Measurements from ENCODE around the gene MMS19.

DNA sequence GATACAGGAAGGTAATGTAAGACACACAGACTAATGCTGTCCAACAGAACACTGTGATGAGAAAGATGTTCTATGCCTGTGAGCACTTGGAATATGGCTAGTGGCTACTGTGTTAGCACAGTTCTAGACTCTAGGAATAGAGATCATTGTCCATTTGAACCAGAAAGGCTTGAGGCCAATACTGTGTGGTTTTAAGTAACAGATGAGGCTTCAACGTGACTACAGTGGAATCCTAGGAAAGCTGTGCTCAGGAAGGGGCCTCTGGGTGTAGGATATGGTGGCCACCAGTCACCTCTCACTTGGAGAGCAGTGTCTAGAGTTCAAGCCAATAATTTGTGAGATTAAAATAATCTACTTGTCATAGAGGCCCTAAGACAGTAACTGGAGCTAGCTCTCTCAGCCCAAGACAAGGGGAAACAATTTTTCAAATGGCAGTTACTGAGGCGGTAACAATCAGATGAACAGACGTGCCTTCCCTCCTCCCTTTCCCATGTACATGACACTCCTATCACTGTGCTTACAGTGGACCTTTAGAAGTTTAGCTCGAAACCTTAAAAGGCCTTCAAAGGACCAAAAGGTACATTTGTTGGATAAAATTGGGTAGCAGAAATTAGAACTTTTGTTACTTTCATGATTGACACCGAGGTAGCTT lies 42.1 kb downstream of the MMS19 start:
- TF ChIP-seq EZH2 (IDR thresholded peaks at IDR 0.05; ENCODE audit: borderline replicate concordance, control insufficient read depth, low read depth, low read length) (no peak), POLR2A (IDR thresholded peaks at IDR 0.05; ENCODE audit: low read depth, low read length) (no peak), GABPA (IDR thresholded peaks at IDR 0.05; ENCODE audit: low read depth) (no peak), JUNB (IDR thresholded peaks at IDR 0.05) (no peak), SPI1 (IDR thresholded peaks at IDR 0.05; ENCODE audit: borderline replicate concordance, insufficient read depth, low read depth, low read length) (no peak), EP300 (IDR thresholded peaks at IDR 0.05; ENCODE audit: borderline replicate concordance in 1 of 2, control insufficient read depth in 1 of 2, low read depth in 2 of 2, low read length in 2 of 2) (no peak), MTA2 (IDR thresholded peaks at IDR 0.05; ENCODE audit: low read depth) (no peak), NFYA (IDR thresholded peaks at IDR 0.05; ENCODE audit: borderline replicate concordance, low read depth, low read length) (no peak), YY1 (IDR thresholded peaks at IDR 0.05; ENCODE audit: low read depth, low read length) (no peak)
- TF ChIP-seq, protein P1, sequence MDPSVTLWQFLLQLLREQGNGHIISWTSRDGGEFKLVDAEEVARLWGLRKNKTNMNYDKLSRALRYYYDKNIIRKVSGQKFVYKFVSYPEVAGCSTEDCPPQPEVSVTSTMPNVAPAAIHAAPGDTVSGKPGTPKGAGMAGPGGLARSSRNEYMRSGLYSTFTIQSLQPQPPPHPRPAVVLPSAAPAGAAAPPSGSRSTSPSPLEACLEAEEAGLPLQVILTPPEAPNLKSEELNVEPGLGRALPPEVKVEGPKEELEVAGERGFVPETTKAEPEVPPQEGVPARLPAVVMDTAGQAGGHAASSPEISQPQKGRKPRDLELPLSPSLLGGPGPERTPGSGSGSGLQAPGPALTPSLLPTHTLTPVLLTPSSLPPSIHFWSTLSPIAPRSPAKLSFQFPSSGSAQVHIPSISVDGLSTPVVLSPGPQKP (IDR thresholded peaks at IDR 0.05; ENCODE audit: low read depth, low read length), result no peak
- TF ChIP-seq, protein P2, sequence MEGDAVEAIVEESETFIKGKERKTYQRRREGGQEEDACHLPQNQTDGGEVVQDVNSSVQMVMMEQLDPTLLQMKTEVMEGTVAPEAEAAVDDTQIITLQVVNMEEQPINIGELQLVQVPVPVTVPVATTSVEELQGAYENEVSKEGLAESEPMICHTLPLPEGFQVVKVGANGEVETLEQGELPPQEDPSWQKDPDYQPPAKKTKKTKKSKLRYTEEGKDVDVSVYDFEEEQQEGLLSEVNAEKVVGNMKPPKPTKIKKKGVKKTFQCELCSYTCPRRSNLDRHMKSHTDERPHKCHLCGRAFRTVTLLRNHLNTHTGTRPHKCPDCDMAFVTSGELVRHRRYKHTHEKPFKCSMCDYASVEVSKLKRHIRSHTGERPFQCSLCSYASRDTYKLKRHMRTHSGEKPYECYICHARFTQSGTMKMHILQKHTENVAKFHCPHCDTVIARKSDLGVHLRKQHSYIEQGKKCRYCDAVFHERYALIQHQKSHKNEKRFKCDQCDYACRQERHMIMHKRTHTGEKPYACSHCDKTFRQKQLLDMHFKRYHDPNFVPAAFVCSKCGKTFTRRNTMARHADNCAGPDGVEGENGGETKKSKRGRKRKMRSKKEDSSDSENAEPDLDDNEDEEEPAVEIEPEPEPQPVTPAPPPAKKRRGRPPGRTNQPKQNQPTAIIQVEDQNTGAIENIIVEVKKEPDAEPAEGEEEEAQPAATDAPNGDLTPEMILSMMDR (IDR thresholded peaks at IDR 0.05 in 2 of 3, conservative IDR thresholded peaks at IDR 0.05 in 1 of 3; ENCODE audit: control insufficient read depth in 2 of 3, extremely low read depth in 1 of 3, insufficient read depth in 1 of 3, low read depth in 3 of 3, low read length in 3 of 3), result no peak
- TF ChIP-seq, protein P3, sequence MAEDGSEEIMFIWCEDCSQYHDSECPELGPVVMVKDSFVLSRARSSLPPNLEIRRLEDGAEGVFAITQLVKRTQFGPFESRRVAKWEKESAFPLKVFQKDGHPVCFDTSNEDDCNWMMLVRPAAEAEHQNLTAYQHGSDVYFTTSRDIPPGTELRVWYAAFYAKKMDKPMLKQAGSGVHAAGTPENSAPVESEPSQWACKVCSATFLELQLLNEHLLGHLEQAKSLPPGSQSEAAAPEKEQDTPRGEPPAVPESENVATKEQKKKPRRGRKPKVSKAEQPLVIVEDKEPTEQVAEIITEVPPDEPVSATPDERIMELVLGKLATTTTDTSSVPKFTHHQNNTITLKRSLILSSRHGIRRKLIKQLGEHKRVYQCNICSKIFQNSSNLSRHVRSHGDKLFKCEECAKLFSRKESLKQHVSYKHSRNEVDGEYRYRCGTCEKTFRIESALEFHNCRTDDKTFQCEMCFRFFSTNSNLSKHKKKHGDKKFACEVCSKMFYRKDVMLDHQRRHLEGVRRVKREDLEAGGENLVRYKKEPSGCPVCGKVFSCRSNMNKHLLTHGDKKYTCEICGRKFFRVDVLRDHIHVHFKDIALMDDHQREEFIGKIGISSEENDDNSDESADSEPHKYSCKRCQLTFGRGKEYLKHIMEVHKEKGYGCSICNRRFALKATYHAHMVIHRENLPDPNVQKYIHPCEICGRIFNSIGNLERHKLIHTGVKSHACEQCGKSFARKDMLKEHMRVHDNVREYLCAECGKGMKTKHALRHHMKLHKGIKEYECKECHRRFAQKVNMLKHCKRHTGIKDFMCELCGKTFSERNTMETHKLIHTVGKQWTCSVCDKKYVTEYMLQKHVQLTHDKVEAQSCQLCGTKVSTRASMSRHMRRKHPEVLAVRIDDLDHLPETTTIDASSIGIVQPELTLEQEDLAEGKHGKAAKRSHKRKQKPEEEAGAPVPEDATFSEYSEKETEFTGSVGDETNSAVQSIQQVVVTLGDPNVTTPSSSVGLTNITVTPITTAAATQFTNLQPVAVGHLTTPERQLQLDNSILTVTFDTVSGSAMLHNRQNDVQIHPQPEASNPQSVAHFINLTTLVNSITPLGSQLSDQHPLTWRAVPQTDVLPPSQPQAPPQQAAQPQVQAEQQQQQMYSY (CRISPR knock-in tag; IDR thresholded peaks at IDR 0.05), result no peak
- TF ChIP-seq, protein P4, sequence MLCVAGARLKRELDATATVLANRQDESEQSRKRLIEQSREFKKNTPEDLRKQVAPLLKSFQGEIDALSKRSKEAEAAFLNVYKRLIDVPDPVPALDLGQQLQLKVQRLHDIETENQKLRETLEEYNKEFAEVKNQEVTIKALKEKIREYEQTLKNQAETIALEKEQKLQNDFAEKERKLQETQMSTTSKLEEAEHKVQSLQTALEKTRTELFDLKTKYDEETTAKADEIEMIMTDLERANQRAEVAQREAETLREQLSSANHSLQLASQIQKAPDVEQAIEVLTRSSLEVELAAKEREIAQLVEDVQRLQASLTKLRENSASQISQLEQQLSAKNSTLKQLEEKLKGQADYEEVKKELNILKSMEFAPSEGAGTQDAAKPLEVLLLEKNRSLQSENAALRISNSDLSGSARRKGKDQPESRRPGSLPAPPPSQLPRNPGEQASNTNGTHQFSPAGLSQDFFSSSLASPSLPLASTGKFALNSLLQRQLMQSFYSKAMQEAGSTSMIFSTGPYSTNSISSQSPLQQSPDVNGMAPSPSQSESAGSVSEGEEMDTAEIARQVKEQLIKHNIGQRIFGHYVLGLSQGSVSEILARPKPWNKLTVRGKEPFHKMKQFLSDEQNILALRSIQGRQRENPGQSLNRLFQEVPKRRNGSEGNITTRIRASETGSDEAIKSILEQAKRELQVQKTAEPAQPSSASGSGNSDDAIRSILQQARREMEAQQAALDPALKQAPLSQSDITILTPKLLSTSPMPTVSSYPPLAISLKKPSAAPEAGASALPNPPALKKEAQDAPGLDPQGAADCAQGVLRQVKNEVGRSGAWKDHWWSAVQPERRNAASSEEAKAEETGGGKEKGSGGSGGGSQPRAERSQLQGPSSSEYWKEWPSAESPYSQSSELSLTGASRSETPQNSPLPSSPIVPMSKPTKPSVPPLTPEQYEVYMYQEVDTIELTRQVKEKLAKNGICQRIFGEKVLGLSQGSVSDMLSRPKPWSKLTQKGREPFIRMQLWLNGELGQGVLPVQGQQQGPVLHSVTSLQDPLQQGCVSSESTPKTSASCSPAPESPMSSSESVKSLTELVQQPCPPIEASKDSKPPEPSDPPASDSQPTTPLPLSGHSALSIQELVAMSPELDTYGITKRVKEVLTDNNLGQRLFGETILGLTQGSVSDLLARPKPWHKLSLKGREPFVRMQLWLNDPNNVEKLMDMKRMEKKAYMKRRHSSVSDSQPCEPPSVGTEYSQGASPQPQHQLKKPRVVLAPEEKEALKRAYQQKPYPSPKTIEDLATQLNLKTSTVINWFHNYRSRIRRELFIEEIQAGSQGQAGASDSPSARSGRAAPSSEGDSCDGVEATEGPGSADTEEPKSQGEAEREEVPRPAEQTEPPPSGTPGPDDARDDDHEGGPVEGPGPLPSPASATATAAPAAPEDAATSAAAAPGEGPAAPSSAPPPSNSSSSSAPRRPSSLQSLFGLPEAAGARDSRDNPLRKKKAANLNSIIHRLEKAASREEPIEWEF (IDR thresholded peaks at IDR 0.05; ENCODE audit: insufficient replicate concordance, low read depth, low read length), result no peak
- TF ChIP-seq, protein P5, sequence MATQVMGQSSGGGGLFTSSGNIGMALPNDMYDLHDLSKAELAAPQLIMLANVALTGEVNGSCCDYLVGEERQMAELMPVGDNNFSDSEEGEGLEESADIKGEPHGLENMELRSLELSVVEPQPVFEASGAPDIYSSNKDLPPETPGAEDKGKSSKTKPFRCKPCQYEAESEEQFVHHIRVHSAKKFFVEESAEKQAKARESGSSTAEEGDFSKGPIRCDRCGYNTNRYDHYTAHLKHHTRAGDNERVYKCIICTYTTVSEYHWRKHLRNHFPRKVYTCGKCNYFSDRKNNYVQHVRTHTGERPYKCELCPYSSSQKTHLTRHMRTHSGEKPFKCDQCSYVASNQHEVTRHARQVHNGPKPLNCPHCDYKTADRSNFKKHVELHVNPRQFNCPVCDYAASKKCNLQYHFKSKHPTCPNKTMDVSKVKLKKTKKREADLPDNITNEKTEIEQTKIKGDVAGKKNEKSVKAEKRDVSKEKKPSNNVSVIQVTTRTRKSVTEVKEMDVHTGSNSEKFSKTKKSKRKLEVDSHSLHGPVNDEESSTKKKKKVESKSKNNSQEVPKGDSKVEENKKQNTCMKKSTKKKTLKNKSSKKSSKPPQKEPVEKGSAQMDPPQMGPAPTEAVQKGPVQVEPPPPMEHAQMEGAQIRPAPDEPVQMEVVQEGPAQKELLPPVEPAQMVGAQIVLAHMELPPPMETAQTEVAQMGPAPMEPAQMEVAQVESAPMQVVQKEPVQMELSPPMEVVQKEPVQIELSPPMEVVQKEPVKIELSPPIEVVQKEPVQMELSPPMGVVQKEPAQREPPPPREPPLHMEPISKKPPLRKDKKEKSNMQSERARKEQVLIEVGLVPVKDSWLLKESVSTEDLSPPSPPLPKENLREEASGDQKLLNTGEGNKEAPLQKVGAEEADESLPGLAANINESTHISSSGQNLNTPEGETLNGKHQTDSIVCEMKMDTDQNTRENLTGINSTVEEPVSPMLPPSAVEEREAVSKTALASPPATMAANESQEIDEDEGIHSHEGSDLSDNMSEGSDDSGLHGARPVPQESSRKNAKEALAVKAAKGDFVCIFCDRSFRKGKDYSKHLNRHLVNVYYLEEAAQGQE (IDR thresholded peaks at IDR 0.05; ENCODE audit: low read depth, low read length), result no peak
